Neural progenitor cell (in vitro differentiated cells): ENCODE results near the gene PLXNA4.

ENCODE experiments used
- CTCF ChIP-seq: fragments of 200-600 bp; sonication (generic); IDR thresholded peaks from 2 replicates; pipeline ENCODE4 v1.5.1; 2017; ENCODE audit warnings: antibody characterized with exemption, mild to moderate bottlenecking
- EZH2 ChIP-seq: fragments of 200-600 bp; sonication (generic); IDR thresholded peaks from 2 replicates; pipeline ENCODE4 v1.6.1; 2017; ENCODE audit warnings: antibody characterized with exemption, mild to moderate bottlenecking, moderate library complexity
- EZH2phosphoT487 ChIP-seq: fragments of 200-600 bp; sonication (generic); IDR thresholded peaks from 2 replicates; pipeline ENCODE4 v1.6.1; 2017; ENCODE audit warnings: antibody characterized with exemption

- TF ChIP-seq CTCF: no peak
- TF ChIP-seq EZH2phosphoT487: no peak
- no peak for TF ChIP-seq EZH2
Observed at GRCh38 chr7:132207211-132207610, 369.1 kb downstream of the PLXNA4 start.
